ENCODE results near the gene MAB21L1. TPM values are rescaled to one million over a fixed set of nuclear protein-coding genes. Genes with fewer than 3 reads are reported as not detected.

The MAB21L1 gene
- total and polyA plus RNA-seq, 2 donors from 2014 or later = 0.17 to 0.47 TPM

- Histone ChIP-seq H3K4me1 (ENCODE audit: control insufficient read depth in 2 of 3, insufficient read depth in 2 of 3, low read depth in 1 of 3, low read length in 3 of 3) (no peaks in the 10 kb centered on the region), H3K9me3 (ENCODE audit: control insufficient read depth in 2 of 3, insufficient read depth in 1 of 3, low read length in 3 of 3) (no peaks in the 10 kb centered on the region), H3K27ac (ENCODE audit: low read depth in 2 of 2, low read length in 2 of 2) (no peak overlapping the region), H3K9ac (ENCODE audit: low read length in 3 of 3) (no peak overlapping the region), H3K27me3 (ENCODE audit: control insufficient read depth, insufficient read depth, low read length) (no peaks in the 10 kb centered on the region), H3K36me3 (ENCODE audit: control insufficient read depth in 2 of 3, insufficient read depth in 3 of 3, low read length in 3 of 3) (no peaks in the 10 kb centered on the region), H3K4me3 (ENCODE audit: low read length in 3 of 3) (no peak overlapping the region)
- no peak for TF ChIP-seq CTCF (IDR thresholded peaks at IDR 0.05; ENCODE audit: borderline replicate concordance, extremely low read depth, insufficient read depth)
- DNase-seq (peak in 2 of 5 donors; percentile 35 to 69), FAIRE-seq (no peak)
- intact Hi-C loops (cut with DNase I) = no loop called here
Measured at GRCh38 chr13:35489050-35489449, 12.6 kb upstream of the MAB21L1 start.

- no peak for DNase-seq
- FAIRE-seq = no peak
- no peaks in the 10 kb centered on the region for H3K9me3 ChIP-seq (ENCODE audit: control insufficient read depth in 2 of 3, insufficient read depth in 1 of 3, low read length in 3 of 3)
- no peaks in the 10 kb centered on the region for H3K4me1 ChIP-seq (ENCODE audit: control insufficient read depth in 2 of 3, insufficient read depth in 2 of 3, low read depth in 1 of 3, low read length in 3 of 3)
- no peak overlapping the region for H3K27ac ChIP-seq (ENCODE audit: low read depth in 2 of 2, low read length in 2 of 2)
- no peaks in the 10 kb centered on the region for H3K36me3 ChIP-seq (ENCODE audit: control insufficient read depth in 2 of 3, insufficient read depth in 3 of 3, low read length in 3 of 3)
- peaks cover 3% of the 10 kb centered on the region for H3K27me3 ChIP-seq (ENCODE audit: control insufficient read depth, insufficient read depth, low read length)
- no peak overlapping the region for H3K4me3 ChIP-seq (ENCODE audit: low read length in 3 of 3)
- no peak overlapping the region for H3K9ac ChIP-seq (ENCODE audit: low read length in 3 of 3)
- intact Hi-C loops (cut with DNase I) = no loop called here
- TF ChIP-seq CTCF (IDR thresholded peaks at IDR 0.05; ENCODE audit: borderline replicate concordance, extremely low read depth, insufficient read depth) = no peak
Measured at GRCh38 chr13:35485424-35485823, 8.9 kb upstream of the MAB21L1 start.

- H3K27ac ChIP-seq (ENCODE audit: low read depth in 2 of 2, low read length in 2 of 2) = no peak overlapping the region
- intact Hi-C loops (cut with DNase I) = no loop called here
- DNase-seq = no peak
- H3K9ac ChIP-seq (ENCODE audit: low read length in 3 of 3) = no peak overlapping the region
- no peaks in the 10 kb centered on the region for H3K4me1 ChIP-seq (ENCODE audit: control insufficient read depth in 2 of 3, insufficient read depth in 2 of 3, low read depth in 1 of 3, low read length in 3 of 3)
- H3K36me3 ChIP-seq (ENCODE audit: control insufficient read depth in 2 of 3, insufficient read depth in 3 of 3, low read length in 3 of 3) = no peaks in the 10 kb centered on the region
- TF ChIP-seq CTCF (IDR thresholded peaks at IDR 0.05; ENCODE audit: borderline replicate concordance, extremely low read depth, insufficient read depth) = no peak
- no peaks in the 10 kb centered on the region for H3K9me3 ChIP-seq (ENCODE audit: control insufficient read depth in 2 of 3, insufficient read depth in 1 of 3, low read length in 3 of 3)
- H3K4me3 ChIP-seq (ENCODE audit: low read length in 3 of 3) = no peak overlapping the region
- FAIRE-seq = no peak
- peaks cover 11% of the 10 kb centered on the region for H3K27me3 ChIP-seq (ENCODE audit: control insufficient read depth, insufficient read depth, low read length)
Measured at GRCh38 chr13:35484384-35484783, 7.9 kb upstream of the MAB21L1 start.

- FAIRE-seq = no peak
- no peak for DNase-seq
- H3K4me3 ChIP-seq (ENCODE audit: low read length in 3 of 3) = no peak overlapping the region
- no peaks in the 10 kb centered on the region for H3K4me1 ChIP-seq (ENCODE audit: control insufficient read depth in 2 of 3, insufficient read depth in 2 of 3, low read depth in 1 of 3, low read length in 3 of 3)
- H3K27ac ChIP-seq (ENCODE audit: low read depth in 2 of 2, low read length in 2 of 2) = no peak overlapping the region
- peaks cover 18% of the 10 kb centered on the region for H3K27me3 ChIP-seq (ENCODE audit: control insufficient read depth, insufficient read depth, low read length)
- TF ChIP-seq CTCF (IDR thresholded peaks at IDR 0.05; ENCODE audit: borderline replicate concordance, extremely low read depth, insufficient read depth) = no peak
- intact Hi-C loops (cut with DNase I) = no loop called here
- H3K9me3 ChIP-seq (ENCODE audit: control insufficient read depth in 2 of 3, insufficient read depth in 1 of 3, low read length in 3 of 3) = no peaks in the 10 kb centered on the region
- H3K9ac ChIP-seq (ENCODE audit: low read length in 3 of 3) = no peak overlapping the region
- no peaks in the 10 kb centered on the region for H3K36me3 ChIP-seq (ENCODE audit: control insufficient read depth in 2 of 3, insufficient read depth in 3 of 3, low read length in 3 of 3)
Measured at GRCh38 chr13:35483761-35484160, 7.3 kb upstream of the MAB21L1 start.
